GM23338 (cell line): ENCODE data around the gene HIVEP3. TPM values are rescaled to one million over a fixed set of nuclear protein-coding genes. Genes with fewer than 3 reads are reported as not detected.

ENCODE experiments used
- ATAC-seq: fragments of 200-7000 bp; cut with Tn5 transposase; 3 replicates; pipeline ENCODE4 v1.9.1; 2020
- DNase-seq: peaks from one replicate; pipeline ENCODE4 v3.0.0-alpha.2; 2015; ENCODE audit warnings: low spot score
- H2AFZ ChIP-seq: fragments of 200-600 bp; sonication (generic); 2 replicates; pipeline ENCODE4 v1.8.0; 2016; ENCODE audit warnings: antibody characterized with exemption, mild to moderate bottlenecking, moderate library complexity
- H3F3A ChIP-seq: fragments of 200-600 bp; sonication (generic); replicated peaks from 2 replicates; pipeline ENCODE4 v1.8.0; 2017; ENCODE audit warnings: antibody characterized with exemption, mixed run types, low read depth
- H3K27ac ChIP-seq: fragments of 200-600 bp; sonication (generic); 2 replicates; pipeline ENCODE4 v1.6.1; 2016; ENCODE audit warnings: low read depth
- H3K27me3 ChIP-seq: fragments of 200-600 bp; sonication (generic); 2 replicates; pipeline ENCODE4 v1.8.0; 2016; ENCODE audit warnings: mild to moderate bottlenecking, mixed run types, moderate library complexity; ENCODE audit not compliant: insufficient read depth
- H3K36me3 ChIP-seq: fragments of 200-600 bp; sonication (generic); 2 replicates; pipeline ENCODE4 v1.8.0; 2016; ENCODE audit warnings: mild to moderate bottlenecking; ENCODE audit not compliant: insufficient read depth
- H3K4me1 ChIP-seq: fragments of 200-600 bp; sonication (generic); 2 replicates; pipeline ENCODE4 v1.8.0; 2016; ENCODE audit warnings: mild to moderate bottlenecking, moderate library complexity; ENCODE audit not compliant: insufficient read depth
- H3K4me2 ChIP-seq: fragments of 200-600 bp; sonication (generic); 2 replicates; pipeline ENCODE4 v1.7.1; 2017; ENCODE audit warnings: mixed run types
- H3K4me3 ChIP-seq: fragments of 200-600 bp; sonication (generic); 2 replicates; pipeline ENCODE4 v1.6.1; 2016; ENCODE audit warnings: mixed run types
- H3K79me2 ChIP-seq: fragments of 200-600 bp; sonication (generic); replicated peaks from 2 replicates; pipeline ENCODE4 v1.8.0; 2017; ENCODE audit warnings: mild to moderate bottlenecking; ENCODE audit not compliant: insufficient read depth
- H3K9me2 ChIP-seq: fragments of 200-600 bp; sonication (generic); 2 replicates; pipeline ENCODE4 v1.8.0; 2017; ENCODE audit not compliant: insufficient read depth
- H4K20me1 ChIP-seq: fragments of 200-600 bp; sonication (generic); replicated peaks from 2 replicates; pipeline ENCODE4 v1.8.0; 2017; ENCODE audit warnings: mild to moderate bottlenecking; ENCODE audit not compliant: insufficient read depth
- H3K27ac Mint-ChIP-seq: 2 replicates; pipeline ENCODE4 v1.8.0; 2020; ENCODE audit warnings: inconsistent platforms, mild to moderate bottlenecking, moderate library complexity, mixed read lengths
- H3K27me3 Mint-ChIP-seq: 3 replicates; pipeline ENCODE4 v1.8.0; 2022; ENCODE audit warnings: low read depth, mild to moderate bottlenecking, moderate library complexity, mixed read lengths, inconsistent platforms; ENCODE audit not compliant: insufficient read depth, poor library complexity
- H3K36me3 Mint-ChIP-seq: 3 replicates; pipeline ENCODE4 v1.8.0; 2021; ENCODE audit warnings: low read depth, mild to moderate bottlenecking, inconsistent platforms, moderate library complexity, mixed read lengths
- H3K4me1 Mint-ChIP-seq: 3 replicates; pipeline ENCODE4 v1.8.0; 2020; ENCODE audit warnings: mild to moderate bottlenecking, inconsistent platforms, mixed read lengths
- H3K4me3 Mint-ChIP-seq: 3 replicates; pipeline ENCODE4 v1.8.0; 2021; ENCODE audit warnings: moderate library complexity, mild to moderate bottlenecking, inconsistent platforms, mixed read lengths
- H3K9me3 Mint-ChIP-seq: 3 replicates; pipeline ENCODE4 v1.8.0; 2020; ENCODE audit warnings: moderate library complexity, mild to moderate bottlenecking, inconsistent platforms, mixed read lengths
- CREB1 ChIP-seq: fragments of 250-450 bp; sonication (Bioruptor Pico); IDR thresholded peaks from 2 replicates; pipeline ENCODE4 v1.5.0; 2020; ENCODE audit warnings: low read depth, mild to moderate bottlenecking, moderate library complexity
- CTCF ChIP-seq, 2 experiments: fragments of 200-600 bp in 1 of 2; sonication (generic) in 1 of 2; conservative IDR thresholded peaks; 2 replicates each; pipeline versions ENCODE4 v1.5.1 to v1.6.1; 2016 to 2017; ENCODE audit warnings: antibody characterized with exemption in 2 of 2, low read depth in 2 of 2, mild to moderate bottlenecking in 2 of 2, moderate library complexity in 1 of 2
- EZH2 ChIP-seq: fragments of 200-600 bp; sonication (generic); IDR thresholded peaks from one replicate; pipeline ENCODE4 v1.8.0; 2017; ENCODE audit warnings: antibody characterized with exemption, mild to moderate bottlenecking, low read depth; ENCODE audit not compliant: unreplicated experiment
- EZH2phosphoT487 ChIP-seq: fragments of 200-600 bp; sonication (generic); IDR thresholded peaks from one replicate; pipeline ENCODE4 v1.8.1; 2018; ENCODE audit warnings: antibody characterized with exemption; ENCODE audit not compliant: unreplicated experiment
- JUNB ChIP-seq: IDR thresholded peaks from one replicate; pipeline ENCODE4 v1.6.1; 2016; ENCODE audit warnings: antibody characterized with exemption; ENCODE audit not compliant: unreplicated experiment
- NANOG ChIP-seq: IDR thresholded peaks from 2 replicates; pipeline ENCODE4 v1.6.1; 2016; ENCODE audit warnings: antibody characterized with exemption, borderline replicate concordance
- POLR2AphosphoS5 ChIP-seq: IDR thresholded peaks from 2 replicates; pipeline ENCODE4 v1.6.1; 2016; ENCODE audit warnings: antibody characterized with exemption, low read depth
- STAT1 ChIP-seq: IDR thresholded peaks from one replicate; pipeline ENCODE4 v1.6.1; 2016; ENCODE audit warnings: antibody characterized with exemption; ENCODE audit not compliant: unreplicated experiment
- ZNF114 ChIP-seq: fragments of 250-450 bp; sonication (Bioruptor Pico); IDR thresholded peaks from 2 replicates; pipeline ENCODE4 v1.5.0; 2020; ENCODE audit warnings: mild to moderate bottlenecking, moderate library complexity
- ZNF331 ChIP-seq: fragments of 250-450 bp; sonication (Bioruptor Pico); IDR thresholded peaks from 2 replicates; pipeline ENCODE4 v1.5.0; 2020; ENCODE audit warnings: low read depth, mild to moderate bottlenecking, moderate library complexity
- ZNF462 ChIP-seq: fragments of 250-450 bp; sonication (Bioruptor Pico); IDR thresholded peaks from 2 replicates; pipeline ENCODE4 v1.5.0; 2020; ENCODE audit warnings: mild to moderate bottlenecking, moderate library complexity
- polyA plus RNA-seq: library from polyadenylated mRNA; unstranded; fragments of >200 nt; fragmentation: Nextera tagmentation; extraction: Ambion mirVana; gene quantifications from 2 replicates; pipeline ENCODE4 v1.2.1, GENCODE V29; 2016
- total RNA-seq: library from RNA; depleted of rRNA; stranded (reverse); fragments of >200 nt; shearing (Covaris generic); gene quantifications from 2 replicates; pipeline ENCODE4 v1.2.3, GENCODE V29; 2014
- TF ChIP-seq, protein P1 (sequence below): IDR thresholded peaks from one replicate; pipeline ENCODE4 v1.6.1; 2018; ENCODE audit warnings: antibody characterized with exemption; ENCODE audit not compliant: unreplicated experiment
- TF ChIP-seq, protein P2 (sequence below): IDR thresholded peaks from 2 replicates; pipeline ENCODE4 v1.6.1; 2016; ENCODE audit warnings: antibody characterized with exemption

The HIVEP3 gene
- total and polyA plus RNA-seq, 2 experiments from 2014 or later = 0.14 to 0.24 TPM

DNA sequence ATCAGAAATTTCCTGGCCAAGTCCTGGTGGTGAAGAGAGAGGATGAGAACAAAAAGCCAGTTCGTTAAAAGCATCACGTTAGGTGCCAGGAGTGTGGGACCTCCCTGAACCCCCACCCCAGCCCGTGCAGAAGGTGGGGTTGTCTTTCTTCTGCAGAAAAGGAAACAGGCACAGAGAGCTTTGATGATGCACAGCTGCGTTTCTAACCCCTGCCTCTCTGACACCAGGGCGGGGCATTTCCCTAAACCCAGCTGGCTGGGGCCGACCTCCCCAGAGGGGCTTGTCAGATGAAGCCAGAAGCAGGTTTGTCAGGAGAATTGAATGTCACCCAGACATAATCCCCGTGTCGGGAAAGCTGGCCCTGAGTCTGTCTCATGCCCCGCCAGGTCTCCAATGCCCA lies 244.9 kb downstream of the HIVEP3 start (continued):
- TF ChIP-seq EZH2 = no peak
- no peak for TF ChIP-seq POLR2AphosphoS5

DNA sequence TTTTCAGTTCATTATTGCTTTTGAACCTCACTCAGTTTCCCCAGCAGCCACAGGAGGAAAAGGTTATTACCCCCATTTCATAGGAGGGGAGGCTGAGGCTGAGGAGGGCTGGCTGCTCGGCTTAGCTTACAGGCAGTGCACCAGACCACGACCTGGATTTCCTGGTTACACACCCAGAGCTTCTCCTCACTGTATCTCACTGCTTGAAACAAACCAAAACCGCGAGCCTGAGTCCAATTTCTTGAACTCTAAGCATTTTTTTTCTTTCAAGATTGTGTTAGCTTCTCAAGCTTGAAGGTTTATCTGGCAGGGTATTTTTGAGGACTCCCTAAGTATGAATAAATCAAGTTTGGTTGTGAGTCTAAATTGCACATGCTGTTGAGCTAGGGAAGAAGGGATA lies 245.3 kb downstream of the HIVEP3 start:
- H3K27me3 Mint-ChIP-seq = peaks cover 16% of the 10 kb centered on the region
- H3K36me3 Mint-ChIP-seq = no peaks in the 10 kb centered on the region
- H3K27me3 ChIP-seq = no peaks in the 10 kb centered on the region
- H2AFZ ChIP-seq = no peak overlapping the region
- H3K4me1 Mint-ChIP-seq = 0 out of 3 replicates have a peak, but pooled peaks cover 6% of the 10 kb centered on the region
- H3K4me3 ChIP-seq = no peak overlapping the region
- H3F3A ChIP-seq = no peaks in the 10 kb centered on the region
- no peaks in the 10 kb centered on the region for H3K36me3 ChIP-seq
- no peak for DNase-seq
- no peaks in the 10 kb centered on the region for H3K9me2 ChIP-seq
- no peaks in the 10 kb centered on the region for H3K79me2 ChIP-seq
- H3K9me3 Mint-ChIP-seq = no peaks in the 10 kb centered on the region
- no peak for ATAC-seq
- H3K4me3 Mint-ChIP-seq = no peak overlapping the region
- no peaks in the 10 kb centered on the region for H4K20me1 ChIP-seq
- H3K4me2 ChIP-seq = no peak overlapping the region
- no peak for TF ChIP-seq EZH2phosphoT487
- TF ChIP-seq, protein P1, sequence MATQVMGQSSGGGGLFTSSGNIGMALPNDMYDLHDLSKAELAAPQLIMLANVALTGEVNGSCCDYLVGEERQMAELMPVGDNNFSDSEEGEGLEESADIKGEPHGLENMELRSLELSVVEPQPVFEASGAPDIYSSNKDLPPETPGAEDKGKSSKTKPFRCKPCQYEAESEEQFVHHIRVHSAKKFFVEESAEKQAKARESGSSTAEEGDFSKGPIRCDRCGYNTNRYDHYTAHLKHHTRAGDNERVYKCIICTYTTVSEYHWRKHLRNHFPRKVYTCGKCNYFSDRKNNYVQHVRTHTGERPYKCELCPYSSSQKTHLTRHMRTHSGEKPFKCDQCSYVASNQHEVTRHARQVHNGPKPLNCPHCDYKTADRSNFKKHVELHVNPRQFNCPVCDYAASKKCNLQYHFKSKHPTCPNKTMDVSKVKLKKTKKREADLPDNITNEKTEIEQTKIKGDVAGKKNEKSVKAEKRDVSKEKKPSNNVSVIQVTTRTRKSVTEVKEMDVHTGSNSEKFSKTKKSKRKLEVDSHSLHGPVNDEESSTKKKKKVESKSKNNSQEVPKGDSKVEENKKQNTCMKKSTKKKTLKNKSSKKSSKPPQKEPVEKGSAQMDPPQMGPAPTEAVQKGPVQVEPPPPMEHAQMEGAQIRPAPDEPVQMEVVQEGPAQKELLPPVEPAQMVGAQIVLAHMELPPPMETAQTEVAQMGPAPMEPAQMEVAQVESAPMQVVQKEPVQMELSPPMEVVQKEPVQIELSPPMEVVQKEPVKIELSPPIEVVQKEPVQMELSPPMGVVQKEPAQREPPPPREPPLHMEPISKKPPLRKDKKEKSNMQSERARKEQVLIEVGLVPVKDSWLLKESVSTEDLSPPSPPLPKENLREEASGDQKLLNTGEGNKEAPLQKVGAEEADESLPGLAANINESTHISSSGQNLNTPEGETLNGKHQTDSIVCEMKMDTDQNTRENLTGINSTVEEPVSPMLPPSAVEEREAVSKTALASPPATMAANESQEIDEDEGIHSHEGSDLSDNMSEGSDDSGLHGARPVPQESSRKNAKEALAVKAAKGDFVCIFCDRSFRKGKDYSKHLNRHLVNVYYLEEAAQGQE = no peak
- TF ChIP-seq EZH2 = no peak
- TF ChIP-seq CTCF (conservative IDR thresholded peaks at IDR 0.05; ENCODE audit: low read depth in 2 of 2) = no peak
- no peak for TF ChIP-seq CREB1 (CRISPR knock-in tag)
- TF ChIP-seq, protein P2, sequence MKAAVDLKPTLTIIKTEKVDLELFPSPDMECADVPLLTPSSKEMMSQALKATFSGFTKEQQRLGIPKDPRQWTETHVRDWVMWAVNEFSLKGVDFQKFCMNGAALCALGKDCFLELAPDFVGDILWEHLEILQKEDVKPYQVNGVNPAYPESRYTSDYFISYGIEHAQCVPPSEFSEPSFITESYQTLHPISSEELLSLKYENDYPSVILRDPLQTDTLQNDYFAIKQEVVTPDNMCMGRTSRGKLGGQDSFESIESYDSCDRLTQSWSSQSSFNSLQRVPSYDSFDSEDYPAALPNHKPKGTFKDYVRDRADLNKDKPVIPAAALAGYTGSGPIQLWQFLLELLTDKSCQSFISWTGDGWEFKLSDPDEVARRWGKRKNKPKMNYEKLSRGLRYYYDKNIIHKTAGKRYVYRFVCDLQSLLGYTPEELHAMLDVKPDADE = no peak
- TF ChIP-seq ZNF462 (CRISPR knock-in tag) = no peak
- no peak for TF ChIP-seq NANOG
- TF ChIP-seq ZNF114 (CRISPR knock-in tag) = no peak
- no peak for TF ChIP-seq JUNB
- TF ChIP-seq POLR2AphosphoS5 = no peak
- no peak for TF ChIP-seq STAT1
- no peak for TF ChIP-seq ZNF331 (CRISPR knock-in tag)
- no peak overlapping the region for H3K27ac Mint-ChIP-seq
- H3K27ac ChIP-seq = no peak overlapping the region
- H3K4me1 ChIP-seq = no peaks in the 10 kb centered on the region
